SK-N-SH (cell line): ENCODE data around the gene SPA17. TPM values are rescaled to one million over a fixed set of nuclear protein-coding genes. Genes with fewer than 3 reads are reported as not detected.

ENCODE experiments used
- CTCF ChIA-PET: fragments of 300-600, 350-600 bp; formaldehyde crosslinking; extraction: SDS; loops from one replicate; lab custom pipeline; 2021; lab: Yijun Ruan, JAX
- POLR2A ChIA-PET: fragments of 350-600 bp; sonication (Branson Sonifier 250); formaldehyde crosslinking; extraction: SDS; loops from one replicate; lab custom pipeline; 2020; ENCODE audit warnings: antibody characterized with exemption, inconsistent platforms; lab: Yijun Ruan, JAX
- DNase-seq: peaks from one replicate; pipeline ENCODE4 v3.0.0; 2012
- H2AFZ ChIP-seq: fragments of 200-600 bp; sonication (generic); 2 replicates; pipeline ENCODE4 v1.8.1; 2016; ENCODE audit warnings: antibody characterized with exemption, mild to moderate bottlenecking, low read depth
- H3F3A ChIP-seq: fragments of 200-600 bp; sonication (generic); replicated peaks from 2 replicates; pipeline ENCODE3; 2016; ENCODE audit warnings: antibody characterized with exemption, mild to moderate bottlenecking; ENCODE audit not compliant: insufficient read depth
- H3K27ac ChIP-seq, 2 experiments: fragments of 200-500 bp in 1 of 2; fragments of 200-600 bp in 1 of 2; sonication (Bioruptor generic) in 1 of 2; sonication (generic), shearing (Covaris generic) in 1 of 2; 2 replicates each; pipeline versions ENCODE4 v1.5.1 to v1.6.1; 2014 to 2016; ENCODE audit warnings: low read depth in 2 of 2, inconsistent platforms in 1 of 2, low read length in 1 of 2, mild to moderate bottlenecking in 1 of 2, mixed read lengths in 1 of 2
- H3K27me3 ChIP-seq: fragments of 200-600 bp; sonication (generic), shearing (Covaris generic); 2 replicates; pipeline ENCODE4 v1.6.1; 2016; ENCODE audit warnings: mixed run types; ENCODE audit not compliant: insufficient read depth
- H3K36me3 ChIP-seq, 2 experiments: fragments of 200-500 bp in 1 of 2; fragments of 200-600 bp in 1 of 2; sonication (Bioruptor generic) in 1 of 2; sonication (generic) in 1 of 2; replicated peaks in 1 of 2; 2 replicates each; pipeline versions ENCODE3 to v1.5.1; 2014 to 2016; ENCODE audit warnings: low read length in 1 of 2, mild to moderate bottlenecking in 1 of 2; ENCODE audit not compliant: insufficient read depth in 2 of 2, control insufficient read depth in 1 of 2
- H3K4me1 ChIP-seq, 2 experiments: fragments of 200-500 bp in 1 of 2; fragments of 200-600 bp in 1 of 2; sonication (Bioruptor generic) in 1 of 2; sonication (generic), shearing (Covaris generic) in 1 of 2; 2 replicates each; pipeline versions ENCODE4 v1.5.1 to v1.6.1; 2014 to 2016; ENCODE audit warnings: low read depth in 1 of 2, low read length in 1 of 2, mixed run types in 1 of 2; ENCODE audit not compliant: insufficient read depth in 2 of 2, control insufficient read depth in 1 of 2
- H3K4me2 ChIP-seq: fragments of 200-600 bp; sonication (generic), shearing (Covaris generic); 2 replicates; pipeline ENCODE4 v1.6.1; 2017; ENCODE audit warnings: mixed run types
- H3K4me3 ChIP-seq, 2 experiments: fragments of 200-500 bp in 1 of 2; fragments of 200-600 bp in 1 of 2; sonication (Bioruptor generic) in 1 of 2; sonication (generic), shearing (Covaris generic) in 1 of 2; 2 replicates each; pipeline versions ENCODE4 v1.5.1 to v1.8.1; 2014 to 2016; ENCODE audit warnings: low read depth in 2 of 2, inconsistent platforms in 1 of 2, low read length in 1 of 2, mild to moderate bottlenecking in 1 of 2, mixed read lengths in 1 of 2, moderate library complexity in 1 of 2
- H3K79me2 ChIP-seq: fragments of 200-600 bp; sonication (generic); 2 replicates; pipeline ENCODE4 v1.8.1; 2017; ENCODE audit warnings: mild to moderate bottlenecking; ENCODE audit not compliant: insufficient read depth
- H3K9ac ChIP-seq: fragments of 200-600 bp; sonication (generic); 2 replicates; pipeline ENCODE4 v1.6.1; 2017; ENCODE audit warnings: mixed run types
- H3K9me2 ChIP-seq: fragments of 200-600 bp; sonication (generic); 2 replicates; pipeline ENCODE4 v1.6.1; 2017; ENCODE audit warnings: mixed run types
- H3K9me3 ChIP-seq: fragments of 200-600 bp; sonication (generic); 2 replicates; pipeline ENCODE4 v1.6.1; 2017; ENCODE audit warnings: mixed run types, mild to moderate bottlenecking, moderate library complexity
- H4K20me1 ChIP-seq: fragments of 200-600 bp; sonication (generic); 2 replicates; pipeline ENCODE4 v1.6.1; 2017; ENCODE audit warnings: mild to moderate bottlenecking, mixed run types; ENCODE audit not compliant: insufficient read depth
- CHD2 ChIP-seq: fragments of 150-350 bp; IDR thresholded peaks from 2 replicates; pipeline ENCODE4 v1.6.1; 2018; ENCODE audit warnings: low read length; ENCODE audit not compliant: partially characterized antibody
- ELF1 ChIP-seq: IDR thresholded peaks from 2 replicates; pipeline ENCODE4 v1.4.0; 2012
- FOSL2 ChIP-seq: IDR thresholded peaks from 2 replicates; pipeline ENCODE4 v1.4.0; 2012; ENCODE audit warnings: low read depth, mild to moderate bottlenecking, moderate library complexity, borderline replicate concordance
- MXI1 ChIP-seq: IDR thresholded peaks from 2 replicates; pipeline ENCODE4 v1.6.1; 2012; ENCODE audit warnings: mild to moderate bottlenecking, low read depth, low read length, improper control_type of control experiment
- NFIC ChIP-seq: IDR thresholded peaks from 2 replicates; pipeline ENCODE4 v1.4.0; 2012; ENCODE audit warnings: borderline replicate concordance
- RAD21 ChIP-seq: IDR thresholded peaks from 2 replicates; pipeline ENCODE4 v1.6.1; 2012; ENCODE audit warnings: mild to moderate bottlenecking, low read length
- RXRA ChIP-seq: IDR thresholded peaks from 2 replicates; pipeline ENCODE4 v1.4.0; 2012; ENCODE audit warnings: low read depth, mild to moderate bottlenecking, borderline replicate concordance
- SIN3A ChIP-seq: IDR thresholded peaks from 2 replicates; pipeline ENCODE4 v1.6.1; 2012; ENCODE audit warnings: low read depth, mild to moderate bottlenecking, low read length, moderate library complexity, borderline replicate concordance
- SMC3 ChIP-seq: IDR thresholded peaks from 2 replicates; pipeline ENCODE4 v1.6.1; 2012; ENCODE audit warnings: low read depth, low read length, improper control_type of control experiment
- TCF12 ChIP-seq: IDR thresholded peaks from 2 replicates; pipeline ENCODE4 v1.4.0; 2012
- WGBS: methylation state at CpG from one replicate; pipeline ENCODE4 v1.1.6; 2017; ENCODE audit warnings: low lambda C conversion rate; 5-methylcytosine and 5-hydroxymethylcytosine counted together
- polyA plus RNA-seq, 3 experiments: library from polyadenylated mRNA; depleted of rRNA; stranded (reverse); fragments of >200 nt; gene quantifications; 2 replicates each; pipeline ENCODE4 v1.2.3, GENCODE V29; 2012
- TF ChIP-seq, protein P1 (sequence below): IDR thresholded peaks from 2 replicates; pipeline ENCODE4 v1.6.1; 2012; ENCODE audit warnings: mild to moderate bottlenecking, low read depth, low read length, moderate library complexity
- TF ChIP-seq, protein P2 (sequence below): fragments of 200-600 bp; sonication (generic); IDR thresholded peaks from 2 replicates; pipeline ENCODE4 v1.6.1; 2017; ENCODE audit warnings: antibody characterized with exemption, mild to moderate bottlenecking, moderate library complexity
- TF ChIP-seq, protein P3 (sequence below): IDR thresholded peaks from 2 replicates; pipeline ENCODE4; 2012
- TF ChIP-seq, protein P4 (sequence below): IDR thresholded peaks from 2 replicates; pipeline ENCODE4 v1.4.0; 2012; ENCODE audit warnings: low read depth

SPA17 gene
- polyA plus RNA-seq, 1 of the 3 experiments (the other 2 are of a cell fraction), result 7.7 TPM

DNA sequence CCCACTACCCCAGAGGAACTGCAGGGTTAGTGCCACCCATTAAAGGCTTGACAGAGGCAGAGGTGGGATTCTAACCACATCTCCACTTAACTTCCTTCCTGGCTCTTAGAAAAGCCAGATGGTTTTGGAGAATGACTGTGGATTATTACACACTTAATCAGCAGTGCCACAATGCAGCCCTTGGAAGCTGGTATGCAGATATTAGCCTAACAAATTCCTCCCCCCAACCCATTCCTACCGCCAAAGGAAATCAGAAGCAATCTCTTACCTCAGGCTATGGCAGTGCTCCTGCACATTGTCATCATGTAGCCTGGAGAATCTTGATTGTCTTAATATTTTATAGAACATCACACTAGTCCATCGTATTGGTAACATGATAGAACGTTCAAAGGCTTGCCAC is 42.9 kb downstream of the SPA17 start:
- Histone ChIP-seq H3K9me2 (no peaks in the 10 kb centered on the region), H3K27me3 (no peaks in the 10 kb centered on the region), H3K36me3 (no peaks in the 10 kb centered on the region), H3F3A (no peaks in the 10 kb centered on the region), H2AFZ (no peak overlapping the region), H3K9ac (no peak overlapping the region), H3K4me3 (no peak overlapping the region), H3K9me3 (no peaks in the 10 kb centered on the region), H3K79me2 (no peaks in the 10 kb centered on the region), H4K20me1 (no peaks in the 10 kb centered on the region), H3K4me2 (peak overlapping the region; percentile 7; the same call in 1 of the 2 replicates), H3K27ac (no peak overlapping the region), H3K4me1 (peaks cover 11% of the 10 kb centered on the region in 2 experiments; a peak in 2 of 4 replicates)
- WGBS, result 73% methylated on average over 3 of the region's 3 CpGs
- CTCF ChIA-PET, result interaction anchor here (1.2 to 1.7 kb wide), 3 partner anchors 23 to 47 kb away, joined by 3 to 8 read pairs (median 5); no protein-coding TSS in a partner anchor
- no peak for DNase-seq
- TF ChIP-seq, protein P1, sequence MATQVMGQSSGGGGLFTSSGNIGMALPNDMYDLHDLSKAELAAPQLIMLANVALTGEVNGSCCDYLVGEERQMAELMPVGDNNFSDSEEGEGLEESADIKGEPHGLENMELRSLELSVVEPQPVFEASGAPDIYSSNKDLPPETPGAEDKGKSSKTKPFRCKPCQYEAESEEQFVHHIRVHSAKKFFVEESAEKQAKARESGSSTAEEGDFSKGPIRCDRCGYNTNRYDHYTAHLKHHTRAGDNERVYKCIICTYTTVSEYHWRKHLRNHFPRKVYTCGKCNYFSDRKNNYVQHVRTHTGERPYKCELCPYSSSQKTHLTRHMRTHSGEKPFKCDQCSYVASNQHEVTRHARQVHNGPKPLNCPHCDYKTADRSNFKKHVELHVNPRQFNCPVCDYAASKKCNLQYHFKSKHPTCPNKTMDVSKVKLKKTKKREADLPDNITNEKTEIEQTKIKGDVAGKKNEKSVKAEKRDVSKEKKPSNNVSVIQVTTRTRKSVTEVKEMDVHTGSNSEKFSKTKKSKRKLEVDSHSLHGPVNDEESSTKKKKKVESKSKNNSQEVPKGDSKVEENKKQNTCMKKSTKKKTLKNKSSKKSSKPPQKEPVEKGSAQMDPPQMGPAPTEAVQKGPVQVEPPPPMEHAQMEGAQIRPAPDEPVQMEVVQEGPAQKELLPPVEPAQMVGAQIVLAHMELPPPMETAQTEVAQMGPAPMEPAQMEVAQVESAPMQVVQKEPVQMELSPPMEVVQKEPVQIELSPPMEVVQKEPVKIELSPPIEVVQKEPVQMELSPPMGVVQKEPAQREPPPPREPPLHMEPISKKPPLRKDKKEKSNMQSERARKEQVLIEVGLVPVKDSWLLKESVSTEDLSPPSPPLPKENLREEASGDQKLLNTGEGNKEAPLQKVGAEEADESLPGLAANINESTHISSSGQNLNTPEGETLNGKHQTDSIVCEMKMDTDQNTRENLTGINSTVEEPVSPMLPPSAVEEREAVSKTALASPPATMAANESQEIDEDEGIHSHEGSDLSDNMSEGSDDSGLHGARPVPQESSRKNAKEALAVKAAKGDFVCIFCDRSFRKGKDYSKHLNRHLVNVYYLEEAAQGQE, result no peak
- no peak for TF ChIP-seq SIN3A
- peak; percentile 47; the same call in 1 of the 2 replicates for TF ChIP-seq TCF12
- POLR2A ChIA-PET, result no interaction called here

DNA sequence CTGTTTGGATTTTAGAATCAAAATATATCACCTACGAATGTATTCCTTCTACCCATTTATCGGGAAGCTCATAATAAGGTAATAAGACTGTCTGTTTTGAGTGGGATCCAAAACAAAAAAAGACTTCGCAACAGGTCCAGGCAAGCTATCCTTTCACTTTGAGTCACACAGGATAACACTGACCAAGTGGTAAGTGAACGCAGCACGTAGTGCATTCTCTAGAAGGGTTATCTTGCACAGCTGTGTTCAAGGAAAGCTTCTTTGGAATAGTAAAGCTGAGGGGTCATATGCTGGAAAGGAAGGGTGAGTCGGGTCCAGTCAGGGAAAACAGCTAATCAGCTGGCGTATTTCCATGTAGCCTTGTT is 43.7 kb downstream of the SPA17 start:
- Histone ChIP-seq H3K4me1 (peaks cover 11% of the 10 kb centered on the region in 2 experiments; a peak in 2 of 4 replicates), H3K9ac (no peak overlapping the region), H3K4me3 (no peak overlapping the region), H3K9me2 (no peaks in the 10 kb centered on the region), H3K79me2 (no peaks in the 10 kb centered on the region), H3F3A (no peaks in the 10 kb centered on the region), H3K27ac (no peak overlapping the region), H3K9me3 (no peaks in the 10 kb centered on the region), H3K27me3 (no peaks in the 10 kb centered on the region), H2AFZ (peak overlapping the region; percentile 67; the same call in 1 of the 2 replicates), H3K4me2 (peak overlapping the region; percentile 68; the same call in 1 of the 2 replicates), H4K20me1 (no peaks in the 10 kb centered on the region), H3K36me3 (no peaks in the 10 kb centered on the region)
- ChIA-PET CTCF (interaction anchor here (0.9 to 1.7 kb wide), 6 partner anchors 17 to 119 kb away, joined by 3 to 8 read pairs (median 4); no protein-coding TSS in a partner anchor), POLR2A (no interaction called here)
- TF ChIP-seq, protein P1, result no peak
- TF ChIP-seq RAD21 (no peak), ELF1 (no peak), RXRA (no peak), SMC3 (no peak), FOSL2 (no peak), CHD2 (no peak), NFIC (no peak), MXI1 (no peak)
- TF ChIP-seq, protein P2, sequence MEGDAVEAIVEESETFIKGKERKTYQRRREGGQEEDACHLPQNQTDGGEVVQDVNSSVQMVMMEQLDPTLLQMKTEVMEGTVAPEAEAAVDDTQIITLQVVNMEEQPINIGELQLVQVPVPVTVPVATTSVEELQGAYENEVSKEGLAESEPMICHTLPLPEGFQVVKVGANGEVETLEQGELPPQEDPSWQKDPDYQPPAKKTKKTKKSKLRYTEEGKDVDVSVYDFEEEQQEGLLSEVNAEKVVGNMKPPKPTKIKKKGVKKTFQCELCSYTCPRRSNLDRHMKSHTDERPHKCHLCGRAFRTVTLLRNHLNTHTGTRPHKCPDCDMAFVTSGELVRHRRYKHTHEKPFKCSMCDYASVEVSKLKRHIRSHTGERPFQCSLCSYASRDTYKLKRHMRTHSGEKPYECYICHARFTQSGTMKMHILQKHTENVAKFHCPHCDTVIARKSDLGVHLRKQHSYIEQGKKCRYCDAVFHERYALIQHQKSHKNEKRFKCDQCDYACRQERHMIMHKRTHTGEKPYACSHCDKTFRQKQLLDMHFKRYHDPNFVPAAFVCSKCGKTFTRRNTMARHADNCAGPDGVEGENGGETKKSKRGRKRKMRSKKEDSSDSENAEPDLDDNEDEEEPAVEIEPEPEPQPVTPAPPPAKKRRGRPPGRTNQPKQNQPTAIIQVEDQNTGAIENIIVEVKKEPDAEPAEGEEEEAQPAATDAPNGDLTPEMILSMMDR, result no peak
- TF ChIP-seq, protein P3, sequence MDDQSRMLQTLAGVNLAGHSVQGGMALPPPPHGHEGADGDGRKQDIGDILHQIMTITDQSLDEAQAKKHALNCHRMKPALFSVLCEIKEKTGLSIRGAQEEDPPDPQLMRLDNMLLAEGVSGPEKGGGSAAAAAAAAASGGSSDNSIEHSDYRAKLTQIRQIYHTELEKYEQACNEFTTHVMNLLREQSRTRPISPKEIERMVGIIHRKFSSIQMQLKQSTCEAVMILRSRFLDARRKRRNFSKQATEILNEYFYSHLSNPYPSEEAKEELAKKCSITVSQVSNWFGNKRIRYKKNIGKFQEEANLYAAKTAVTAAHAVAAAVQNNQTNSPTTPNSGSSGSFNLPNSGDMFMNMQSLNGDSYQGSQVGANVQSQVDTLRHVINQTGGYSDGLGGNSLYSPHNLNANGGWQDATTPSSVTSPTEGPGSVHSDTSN, result no peak
- TF ChIP-seq, protein P4, sequence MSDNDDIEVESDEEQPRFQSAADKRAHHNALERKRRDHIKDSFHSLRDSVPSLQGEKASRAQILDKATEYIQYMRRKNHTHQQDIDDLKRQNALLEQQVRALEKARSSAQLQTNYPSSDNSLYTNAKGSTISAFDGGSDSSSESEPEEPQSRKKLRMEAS, result no peak
- no peak for DNase-seq
- WGBS, result 82% methylated on average over 7 of the region's 7 CpGs
